B cell (primary cell): ENCODE measurements around the gene HPN. TPM values are rescaled to one million over a fixed set of nuclear protein-coding genes. Genes with fewer than 3 reads are reported as not detected.

Source experiments
- ATAC-seq: fragments of 200-7000 bp; cut with Tn5 transposase; one replicate; pipeline ENCODE4 v1.10.0; 2021; ENCODE audit warnings: low read depth, mild to moderate bottlenecking, moderate number of reproducible peaks, moderate library complexity
- CTCF ChIA-PET: fragments of 350-600 bp; sonication (Branson Sonifier 250); formaldehyde crosslinking; loops from one replicate; lab custom pipeline; 2021; ENCODE audit warnings: antibody characterized with exemption, inconsistent platforms; lab: Charles Lee
- POLR2A ChIA-PET: fragments of 350-600 bp; sonication (Branson Sonifier 250); formaldehyde crosslinking; loops from one replicate; lab custom pipeline; 2021; ENCODE audit warnings: antibody characterized with exemption; lab: Charles Lee
- DNase-seq: peaks from one replicate; pipeline ENCODE4 v3.0.0; 2013
- H2AFZ ChIP-seq: 2 replicates; pipeline ENCODE4 v1.6.1; 2012; ENCODE audit warnings: mild to moderate bottlenecking, low read depth, low read length; ENCODE audit not compliant: insufficient read depth, poor library complexity, severe bottlenecking
- H3K27ac ChIP-seq, 2 donors: 1 replicate in 1 of 2; 2 replicates in 1 of 2; pipeline ENCODE4 v1.5.1; 2012 to 2013; ENCODE audit warnings: low read length in 2 of 2, mild to moderate bottlenecking in 2 of 2, moderate library complexity in 1 of 2
- H3K27me3 ChIP-seq, 4 experiments: fragments of 200-600 bp in 1 of 4; sonication (generic) in 1 of 4; replicated peaks in 1 of 4; 1 replicate in 2 of 4; 2 replicates in 2 of 4; pipeline versions ENCODE4 v1.6.1 to v1.7.0; 2013 to 2016; ENCODE audit warnings: low read length in 3 of 4, mild to moderate bottlenecking in 2 of 4, mixed read lengths in 1 of 4, moderate library complexity in 1 of 4; ENCODE audit not compliant: insufficient read depth in 4 of 4, control insufficient read depth in 3 of 4; ENCODE audit errors: control extremely low read depth in 1 of 4
- H3K36me3 ChIP-seq, 2 experiments: replicated peaks in 1 of 2; 1 replicate in 1 of 2; 2 replicates in 1 of 2; pipeline versions ENCODE4 v1.6.1 to v1.7.1; 2013; ENCODE audit warnings: low read length in 1 of 2; ENCODE audit not compliant: insufficient read depth in 2 of 2, control insufficient read depth in 1 of 2; ENCODE audit errors: control extremely low read depth in 1 of 2, extremely low read depth in 1 of 2
- H3K4me1 ChIP-seq, 2 donors: fragments of 200-600 bp in 1 of 2; sonication (generic) in 1 of 2; 1 replicate in 1 of 2; 2 replicates in 1 of 2; pipeline versions ENCODE4 v1.5.1 to v1.6.1; 2013 to 2017; ENCODE audit warnings: low read length in 2 of 2; ENCODE audit not compliant: control insufficient read depth in 2 of 2, insufficient read depth in 2 of 2
- H3K4me2 ChIP-seq: replicated peaks from 2 replicates; pipeline ENCODE3; 2012; ENCODE audit warnings: mild to moderate bottlenecking, low read depth, low read length; ENCODE audit not compliant: poor library complexity, severe bottlenecking
- H3K4me3 ChIP-seq, 5 experiments: fragments of 200-600 bp in 1 of 5; sonication (generic) in 1 of 5; 1 replicate in 3 of 5; 2 replicates in 2 of 5; pipeline versions ENCODE4 v1.5.1 to v1.7.0; 2011 to 2016; ENCODE audit warnings: low read length in 4 of 5, mild to moderate bottlenecking in 4 of 5, low read depth in 2 of 5, control low read depth in 1 of 5, moderate library complexity in 1 of 5; ENCODE audit not compliant: insufficient read depth in 1 of 5; ENCODE audit errors: control extremely low read depth in 1 of 5, extremely low read depth in 1 of 5
- H3K79me2 ChIP-seq: fragments of 200-600 bp; sonication (generic); one replicate; pipeline ENCODE4 v1.6.0; 2016; ENCODE audit warnings: low read length; ENCODE audit not compliant: control insufficient read depth, insufficient read depth
- H3K9ac ChIP-seq: fragments of 200-600 bp; sonication (generic); 2 replicates; pipeline ENCODE4 v1.6.1; 2017; ENCODE audit warnings: mild to moderate bottlenecking, low read length, moderate library complexity
- H3K9me3 ChIP-seq, 3 donors: one replicate each; pipeline versions ENCODE4 v1.6.1 to v1.7.1; 2013; ENCODE audit warnings: low read length in 2 of 3; ENCODE audit not compliant: control insufficient read depth in 2 of 3, insufficient read depth in 1 of 3; ENCODE audit errors: control extremely low read depth in 1 of 3
- H4K20me1 ChIP-seq: 2 replicates; pipeline ENCODE4 v1.6.0; 2012; ENCODE audit warnings: mild to moderate bottlenecking, low read length; ENCODE audit not compliant: insufficient read depth, control insufficient read depth, poor library complexity, severe bottlenecking
- H3K27ac Mint-ChIP-seq: one replicate; pipeline ENCODE4 v1.8.0; 2021; ENCODE audit warnings: mixed read lengths
- H3K27me3 Mint-ChIP-seq: one replicate; pipeline ENCODE4 v1.8.0; 2021; ENCODE audit warnings: mixed read lengths
- H3K4me1 Mint-ChIP-seq: one replicate; pipeline ENCODE4 v1.8.0; 2021; ENCODE audit warnings: mixed read lengths
- H3K4me3 Mint-ChIP-seq: one replicate; pipeline ENCODE4 v1.8.0; 2021; ENCODE audit warnings: mixed read lengths
- H3K9me3 Mint-ChIP-seq: one replicate; pipeline ENCODE4 v1.8.0; 2022; ENCODE audit warnings: mixed read lengths; ENCODE audit not compliant: insufficient read depth
- CTCF ChIP-seq: fragments of 200-600 bp; IDR thresholded peaks from one replicate; pipeline ENCODE4 v1.8.0; 2022; ENCODE audit warnings: antibody characterized with exemption, mild to moderate bottlenecking
- EZH2 ChIP-seq: IDR thresholded peaks from 2 replicates; pipeline ENCODE4 v1.6.1; 2012; ENCODE audit warnings: borderline replicate concordance, low read depth, mild to moderate bottlenecking, moderate library complexity, low read length; ENCODE audit not compliant: insufficient read depth, poor library complexity, severe bottlenecking
- WGBS: methylation state at CpG from one replicate; pipeline ENCODE4 v1.1.5; 2013; ENCODE audit warnings: missing lambda C conversion rate; ENCODE audit not compliant: insufficient coverage; 5-methylcytosine and 5-hydroxymethylcytosine counted together
- intact Hi-C: fragments of 100-400 bp; cut with micrococcal nuclease; formaldehyde crosslinking; loops from one replicate; pipeline ENCODE4 v1.10.0; 2022
- polyA plus RNA-seq: library from polyadenylated mRNA; depleted of rRNA; stranded (reverse); fragments of >200 nt; gene quantifications from 2 replicates; pipeline ENCODE4 v1.2.3, GENCODE V29; 2012
- total RNA-seq, 2 donors: library from RNA; stranded (reverse); fragments of 120-200 nt in 1 of 2; gene quantifications; 1 replicate in 1 of 2; 2 replicates in 1 of 2; pipeline versions ENCODE4 v1.2.3 to v1.2.4, GENCODE V29; 2013 to 2022

The HPN gene
- total and polyA plus RNA-seq, 2 donors (not counting 1 experiment from before 2014, with no cell fraction given): 0.30 TPM; not detected in 1

DNA sequence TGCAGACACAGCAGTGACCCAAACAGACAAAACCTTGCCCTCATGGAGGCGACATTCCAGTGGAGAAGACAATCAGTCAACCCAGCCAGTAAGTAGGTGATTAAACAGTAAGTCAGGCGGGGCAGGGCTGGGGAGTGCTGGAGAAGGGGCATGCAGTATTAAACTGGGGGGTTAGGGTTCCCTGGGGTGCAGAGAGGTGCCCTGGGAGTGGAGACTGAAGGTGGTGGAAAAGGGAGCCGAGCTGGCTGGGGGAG lies 42.9 kb downstream of the HPN start:
- Histone ChIP-seq H3K36me3 (no peaks in the 10 kb centered on the region), H3K27ac (peak overlapping the region; percentile 90 to 92), H3K9ac (peak overlapping the region; percentile 24), H3K4me2 (peak overlapping the region; percentile 62), H4K20me1 (no peaks in the 10 kb centered on the region), H3K4me1 (peaks cover 80 to 85% of the 10 kb centered on the region in 2 donors), H3K79me2 (no peaks in the 10 kb centered on the region), H3K9me3 (no peaks in the 10 kb centered on the region), H3K4me3 (peak overlapping the region in 1 of 5 experiments; percentile 4), H3K27me3 (no peaks in the 10 kb centered on the region), H2AFZ (peak overlapping the region; percentile 67)
- ChIA-PET POLR2A (no interaction called here), CTCF (interaction anchor here (1.2 to 14.9 kb wide), 3 partner anchors 8 to 19 kb away, joined by 3 to 192 read pairs (median 3); no protein-coding TSS in a partner anchor)
- no peak for ATAC-seq
- Mint-ChIP-seq H3K4me1 (peaks cover 72% of the 10 kb centered on the region), H3K4me3 (peak overlapping the region; percentile 79), H3K9me3 (no peaks in the 10 kb centered on the region), H3K27me3 (no peaks in the 10 kb centered on the region), H3K27ac (peak overlapping the region; percentile 90)
- no peak for TF ChIP-seq EZH2
- no peak for TF ChIP-seq CTCF
- no peak for DNase-seq
- 100% methylated on average over 2 of the region's 3 CpGs for WGBS
- intact Hi-C loops: no loop called here

GRCh38 chr19:35085947-35086346 lies 44.4 kb downstream of the HPN start:
- ChIA-PET CTCF (interaction anchor here (1.0 to 14.9 kb wide), 12 partner anchors 13 to 113 kb away, joined by 3 to 192 read pairs (median 6); partner anchors contain the start of gene FXYD7), POLR2A (interaction anchor here (0.8 to 1.9 kb wide), 2 partner anchors 19 to 125 kb away, joined by 3 to 7 read pairs; no protein-coding TSS in a partner anchor)
- no peaks in the 10 kb centered on the region for H3K27me3 Mint-ChIP-seq
- peaks cover 76% of the 10 kb centered on the region for H3K4me1 Mint-ChIP-seq
- H3K27me3 ChIP-seq: no peaks in the 10 kb centered on the region
- no peaks in the 10 kb centered on the region for H3K36me3 ChIP-seq
- H3K9me3 Mint-ChIP-seq: no peaks in the 10 kb centered on the region
- H3K9me3 ChIP-seq: no peaks in the 10 kb centered on the region
- 0% methylated on average over 1 of the region's 6 CpGs for WGBS
- H4K20me1 ChIP-seq: no peaks in the 10 kb centered on the region
- peak overlapping the region; percentile 90 to 92 for H3K27ac ChIP-seq
- peak overlapping the region in 1 of 5 experiments; percentile 1 for H3K4me3 ChIP-seq
- no peaks in the 10 kb centered on the region for H3K79me2 ChIP-seq
- H3K4me3 Mint-ChIP-seq: peak overlapping the region; percentile 83
- peak overlapping the region; percentile 59 for H2AFZ ChIP-seq
- peak overlapping the region; percentile 62 for H3K4me2 ChIP-seq
- DNase-seq: peak; percentile 70
- peak overlapping the region; percentile 36 for H3K9ac ChIP-seq
- intact Hi-C loops: loop anchor here (1.0 to 5.0 kb wide), 2 partner anchors 19 to 36 kb away; no protein-coding TSS in a partner anchor
- peak overlapping the region; percentile 95 for H3K27ac Mint-ChIP-seq
- TF ChIP-seq EZH2: no peak
- no peak for TF ChIP-seq CTCF
- H3K4me1 ChIP-seq: peaks cover 90% of the 10 kb centered on the region in 2 donors
- peak; percentile 66 for ATAC-seq
